Ovary (tissue), 3 donors: Measurements from ENCODE around the gene EFCAB6.

Source experiments
- CTCF ChIP-seq, 3 donors: fragments of 450-650 bp in 2 of 3; fragments of 200-600 bp in 1 of 3; IDR thresholded peaks; one replicate each; pipeline versions ENCODE4 v1.5.1 to v1.8.0; 2016 to 2022; ENCODE audit warnings: antibody characterized with exemption in 3 of 3, mild to moderate bottlenecking in 1 of 3
- EP300 ChIP-seq: sonication (generic); formaldehyde crosslinking; IDR thresholded peaks from one replicate; pipeline ENCODE4 v1.6.1; 2017; ENCODE audit warnings: antibody characterized with exemption
- POLR2A ChIP-seq: fragments of 450-650 bp; IDR thresholded peaks from one replicate; pipeline ENCODE4 v1.6.1; 2017; ENCODE audit warnings: antibody characterized with exemption, mild to moderate bottlenecking, moderate library complexity
- donor health status: DM: no; HTN: no; CAD: no.

- TF ChIP-seq CTCF (IDR thresholded peaks at IDR 0.05): no peak
- no peak for TF ChIP-seq POLR2A
- TF ChIP-seq EP300: no peak
Observed at GRCh38 chr22:43554259-43554636, 257.9 kb downstream of the EFCAB6 start.
